Measurements from ENCODE around the gene DENND1A. TPM values are rescaled to one million over a fixed set of nuclear protein-coding genes. Genes with fewer than 3 reads are reported as not detected.

Gene DENND1A
- total RNA-seq, 4 donors from 2014 or later: 37.1 to 55.3 (median 50.0) TPM

DNA sequence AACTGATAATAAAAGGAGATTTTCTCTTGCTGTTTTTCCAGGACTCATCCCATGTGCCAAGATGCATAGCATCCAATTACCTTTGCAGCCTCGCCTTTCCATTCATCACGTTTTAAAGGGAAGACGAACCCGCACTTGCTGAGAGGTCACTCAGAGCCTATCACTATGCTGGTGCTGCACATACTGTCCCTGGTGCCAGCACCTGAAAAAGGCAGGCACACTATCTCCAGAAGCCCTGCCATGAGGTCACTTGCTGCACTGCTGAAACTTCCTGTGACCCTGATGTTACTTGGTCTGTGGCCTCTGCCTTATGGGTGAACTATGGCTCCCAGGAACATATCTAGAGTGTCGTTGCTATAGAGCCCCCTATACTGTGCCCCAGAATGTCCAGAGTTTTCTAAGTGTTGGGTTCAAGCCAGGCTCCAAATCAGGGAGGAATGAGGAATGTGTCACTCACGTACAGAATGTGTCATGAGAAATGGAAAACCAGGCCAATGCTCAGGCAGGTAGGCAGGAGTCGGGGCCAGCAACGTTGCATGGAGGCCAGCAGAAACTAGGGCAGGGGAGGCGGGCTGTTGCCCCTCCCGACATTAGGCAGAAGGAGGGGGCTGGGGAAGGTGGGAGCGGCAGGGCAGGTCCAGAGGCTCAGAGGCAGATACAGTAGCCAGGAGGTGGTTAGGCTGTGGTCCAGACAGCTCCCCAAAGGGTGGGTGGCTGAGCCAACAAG lies 311.8 kb downstream of the DENND1A start:
- Histone ChIP-seq H3K27ac (no peak overlapping the region), H3K4me1 (no peaks in the 10 kb centered on the region), H3K9me3 (no peaks in the 10 kb centered on the region), H3K4me3 (no peak overlapping the region), H3K36me3 (peaks cover 0 to 3% (median 0%) of the 10 kb centered on the region in 3 donors), H3K27me3 (no peaks in the 10 kb centered on the region)
- TF ChIP-seq POLR2A (IDR thresholded peaks at IDR 0.05): no peak
- TF ChIP-seq, protein P1, sequence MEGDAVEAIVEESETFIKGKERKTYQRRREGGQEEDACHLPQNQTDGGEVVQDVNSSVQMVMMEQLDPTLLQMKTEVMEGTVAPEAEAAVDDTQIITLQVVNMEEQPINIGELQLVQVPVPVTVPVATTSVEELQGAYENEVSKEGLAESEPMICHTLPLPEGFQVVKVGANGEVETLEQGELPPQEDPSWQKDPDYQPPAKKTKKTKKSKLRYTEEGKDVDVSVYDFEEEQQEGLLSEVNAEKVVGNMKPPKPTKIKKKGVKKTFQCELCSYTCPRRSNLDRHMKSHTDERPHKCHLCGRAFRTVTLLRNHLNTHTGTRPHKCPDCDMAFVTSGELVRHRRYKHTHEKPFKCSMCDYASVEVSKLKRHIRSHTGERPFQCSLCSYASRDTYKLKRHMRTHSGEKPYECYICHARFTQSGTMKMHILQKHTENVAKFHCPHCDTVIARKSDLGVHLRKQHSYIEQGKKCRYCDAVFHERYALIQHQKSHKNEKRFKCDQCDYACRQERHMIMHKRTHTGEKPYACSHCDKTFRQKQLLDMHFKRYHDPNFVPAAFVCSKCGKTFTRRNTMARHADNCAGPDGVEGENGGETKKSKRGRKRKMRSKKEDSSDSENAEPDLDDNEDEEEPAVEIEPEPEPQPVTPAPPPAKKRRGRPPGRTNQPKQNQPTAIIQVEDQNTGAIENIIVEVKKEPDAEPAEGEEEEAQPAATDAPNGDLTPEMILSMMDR (IDR thresholded peaks at IDR 0.05): no peak
- no peak for DNase-seq

DNA sequence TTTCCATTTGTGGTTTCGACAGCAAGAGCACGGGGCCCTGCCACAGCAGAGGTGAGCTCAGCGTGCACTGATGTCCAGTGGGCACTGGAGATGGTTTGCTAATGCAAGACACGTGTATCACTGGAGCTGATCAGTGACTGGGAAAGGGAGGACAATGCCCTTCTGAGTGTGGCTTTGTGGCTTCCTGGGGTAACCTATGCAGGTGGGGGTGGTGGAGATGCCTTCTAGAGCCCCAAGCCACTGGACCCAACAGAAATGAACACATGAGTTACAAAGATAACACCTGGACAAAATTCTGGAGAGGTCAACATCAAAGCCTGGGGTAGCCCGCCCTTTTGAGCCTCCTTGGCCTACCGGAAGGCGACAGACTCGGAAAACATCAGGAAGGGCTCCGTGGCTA lies 312.6 kb downstream of the DENND1A start:
- Histone ChIP-seq H3K4me3 (no peak overlapping the region), H3K27me3 (no peaks in the 10 kb centered on the region), H3K36me3 (no peaks in the 10 kb centered on the region), H3K9me3 (no peaks in the 10 kb centered on the region), H3K4me1 (no peaks in the 10 kb centered on the region), H3K27ac (no peak overlapping the region)
- no peak for DNase-seq
- TF ChIP-seq POLR2A (IDR thresholded peaks at IDR 0.05): no peak
- TF ChIP-seq, protein P1 (IDR thresholded peaks at IDR 0.05): no peak

DNA sequence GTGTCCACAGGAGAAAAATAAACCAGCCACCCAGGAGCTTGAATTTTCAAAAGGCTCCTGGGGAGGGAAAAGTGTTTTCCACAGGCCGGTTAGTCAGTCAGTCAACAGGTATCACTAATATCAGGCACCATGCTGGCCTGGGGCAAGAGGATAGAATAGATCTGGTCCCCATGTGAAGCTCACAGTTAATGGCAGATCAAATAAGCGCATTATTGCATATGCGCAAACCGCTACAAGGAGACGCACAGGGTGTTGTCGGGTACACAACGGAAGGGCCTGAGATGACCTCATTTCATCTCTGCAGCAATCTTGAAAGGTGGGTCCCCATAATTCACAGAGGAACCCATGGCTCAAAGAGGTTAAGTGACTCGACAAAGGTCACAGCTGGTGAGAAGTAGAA lies 313.2 kb downstream of the DENND1A start:
- H3K4me1 ChIP-seq: no peaks in the 10 kb centered on the region
- no peaks in the 10 kb centered on the region for H3K9me3 ChIP-seq
- no peaks in the 10 kb centered on the region for H3K36me3 ChIP-seq
- H3K27ac ChIP-seq: no peak overlapping the region
- TF ChIP-seq, protein P1 (IDR thresholded peaks at IDR 0.05): no peak
- no peak for TF ChIP-seq POLR2A (IDR thresholded peaks at IDR 0.05)
- no peak overlapping the region for H3K4me3 ChIP-seq
- no peak for DNase-seq
- no peaks in the 10 kb centered on the region for H3K27me3 ChIP-seq

DNA sequence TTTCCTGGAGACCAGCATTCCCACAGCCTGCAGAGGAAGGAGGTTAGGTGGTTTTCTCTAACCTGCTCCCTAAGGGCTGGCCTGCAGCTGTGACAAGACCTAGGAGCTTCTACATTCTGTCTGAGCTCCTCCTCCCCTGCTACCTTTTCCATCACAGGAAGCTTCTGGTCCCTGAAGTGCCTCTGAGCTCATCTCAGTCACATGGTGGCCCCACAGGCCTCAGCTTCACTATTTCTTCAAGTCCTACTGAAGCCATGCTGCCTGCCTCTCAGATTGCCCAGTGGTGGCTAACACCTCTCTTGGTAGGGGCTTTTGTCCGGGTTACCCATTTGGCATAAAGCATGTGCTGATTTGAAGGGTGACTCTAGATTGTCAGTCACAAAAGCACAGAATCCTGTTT lies 314.5 kb downstream of the DENND1A start:
- Histone ChIP-seq H3K36me3 (no peaks in the 10 kb centered on the region), H3K4me1 (no peaks in the 10 kb centered on the region), H3K4me3 (no peak overlapping the region), H3K27ac (peak overlapping the region in 1 of 4 donors; percentile 27), H3K27me3 (no peaks in the 10 kb centered on the region), H3K9me3 (no peaks in the 10 kb centered on the region)
- TF ChIP-seq, protein P1 (IDR thresholded peaks at IDR 0.05): no peak
- TF ChIP-seq POLR2A (IDR thresholded peaks at IDR 0.05): no peak
- DNase-seq: peak in 2 of 3 donors; percentile 53 to 54

DNA sequence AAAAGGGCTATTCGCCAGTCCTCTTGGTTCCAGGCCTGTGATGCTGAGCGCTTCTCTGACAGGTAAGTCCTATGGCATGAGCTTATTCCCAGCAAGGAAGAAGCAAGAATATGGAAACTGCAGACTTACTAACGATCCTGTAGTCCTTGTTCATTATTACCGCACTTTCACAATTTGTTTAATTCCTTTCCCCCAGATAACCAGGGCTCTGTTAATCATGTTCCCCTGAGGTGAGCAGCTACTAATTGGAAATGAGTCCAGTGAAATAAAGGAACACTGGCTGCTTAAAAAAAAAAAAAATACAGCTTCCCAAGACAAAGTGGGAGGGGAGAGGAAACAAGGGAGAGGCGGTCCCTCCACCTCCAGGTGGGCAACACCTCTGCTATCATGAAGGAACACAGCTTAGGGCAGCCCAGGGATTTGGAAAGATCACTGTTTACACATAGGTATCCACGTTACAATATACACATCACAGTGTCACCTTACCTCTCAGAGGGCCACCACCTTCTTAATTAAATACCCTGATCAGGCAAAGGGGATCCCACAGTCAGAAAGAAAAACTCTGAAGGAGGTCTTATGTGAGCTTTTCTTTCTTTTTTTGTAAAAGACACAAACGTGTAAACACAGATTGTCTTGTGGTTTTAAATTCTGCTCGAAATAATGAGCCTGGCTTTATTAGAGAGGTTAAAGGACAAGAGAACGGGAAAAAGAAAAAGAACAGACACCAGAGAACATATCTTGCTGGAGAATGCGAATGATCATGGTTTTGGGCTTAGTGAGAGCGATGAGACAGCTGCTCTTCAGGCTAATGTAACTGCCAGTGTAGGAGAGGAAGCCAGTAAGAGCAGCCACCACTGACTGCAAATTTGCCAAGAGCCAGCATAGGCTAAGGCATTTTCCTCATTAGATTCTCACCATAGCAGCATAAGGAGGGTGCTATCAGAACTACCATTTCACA lies 315.3 kb downstream of the DENND1A start:
- H3K4me3 ChIP-seq: no peak overlapping the region
- TF ChIP-seq POLR2A (IDR thresholded peaks at IDR 0.05): no peak
- TF ChIP-seq, protein P1 (IDR thresholded peaks at IDR 0.05): no peak
- no peaks in the 10 kb centered on the region for H3K36me3 ChIP-seq
- no peaks in the 10 kb centered on the region for H3K27me3 ChIP-seq
- peak overlapping the region in 1 of 4 donors; percentile 27 for H3K27ac ChIP-seq
- H3K4me1 ChIP-seq: no peaks in the 10 kb centered on the region
- H3K9me3 ChIP-seq: no peaks in the 10 kb centered on the region
- no peak for DNase-seq
